Cardiac muscle cell (in vitro differentiated cells and primary cell): ENCODE data around the gene KAZN. TPM values are rescaled to one million over a fixed set of nuclear protein-coding genes. Genes with fewer than 3 reads are reported as not detected.
A peak's percentile ranks its signal among the peaks of the same experiment; 100 is the strongest.

Experiments
- DNase-seq, 2 donors: peaks; one replicate each; pipeline versions ENCODE4 v3.0.0 to v3.0.0-alpha.2; 2010 to 2017; ENCODE audit warnings: low read depth in 1 of 2, low spot score in 1 of 2
- H3K27ac ChIP-seq: fragments of 200-600 bp; sonication (generic); 2 replicates; pipeline ENCODE4 v1.5.1; 2016
- H3K27me3 ChIP-seq: fragments of 200-600 bp; sonication (generic); 2 replicates; pipeline ENCODE4 v1.6.0; 2016; ENCODE audit warnings: control low read depth
- H3K36me3 ChIP-seq: fragments of 200-600 bp; sonication (generic); 2 replicates; pipeline ENCODE4 v1.5.1; 2016; ENCODE audit warnings: control low read depth
- H3K4me1 ChIP-seq: fragments of 200-600 bp; sonication (generic); 2 replicates; pipeline ENCODE4 v1.8.1; 2017; ENCODE audit warnings: low read depth, mild to moderate bottlenecking, mixed run types
- H3K4me3 ChIP-seq: fragments of 200-600 bp; sonication (generic); 2 replicates; pipeline ENCODE4 v1.5.1; 2016; ENCODE audit warnings: mild to moderate bottlenecking
- H3K9me3 ChIP-seq: fragments of 200-600 bp; sonication (generic); 2 replicates; pipeline ENCODE4 v1.5.1; 2017; ENCODE audit warnings: low read depth, mild to moderate bottlenecking, control low read depth
- CTCF ChIP-seq: IDR thresholded peaks from 2 replicates; pipeline ENCODE4 v1.5.1; 2012; ENCODE audit warnings: low read depth, mild to moderate bottlenecking, low read length
- polyA plus RNA-seq: library from polyadenylated mRNA; unstranded; fragments of >200 nt; fragmentation: Nextera tagmentation; extraction: Ambion mirVana; gene quantifications from 2 replicates; pipeline ENCODE4 v1.2.1, GENCODE V29; 2016
- total RNA-seq: library from RNA; depleted of rRNA; stranded (reverse); fragments of >200 nt; gene quantifications from 2 replicates; pipeline ENCODE4 v1.2.3, GENCODE V29; 2016

KAZN gene
- total and polyA plus RNA-seq, 2 experiments from 2014 or later = 17.5 to 26.9 TPM

GRCh38 chr1:15017120-15017519 lies 418.6 kb downstream of the KAZN start:
- DNase-seq = peak in 1 of 2 donors; percentile 15
- H3K4me3 ChIP-seq = no peak overlapping the region
- no peaks in the 10 kb centered on the region for H3K36me3 ChIP-seq
- TF ChIP-seq CTCF = no peak
- no peaks in the 10 kb centered on the region for H3K27me3 ChIP-seq
- H3K27ac ChIP-seq = no peak overlapping the region
- no peaks in the 10 kb centered on the region for H3K9me3 ChIP-seq
- peaks cover 7% of the 10 kb centered on the region for H3K4me1 ChIP-seq

- DNase-seq = no peak
- TF ChIP-seq CTCF = no peak
- no peaks in the 10 kb centered on the region for H3K27me3 ChIP-seq
- no peaks in the 10 kb centered on the region for H3K9me3 ChIP-seq
- no peak overlapping the region for H3K4me3 ChIP-seq
- H3K36me3 ChIP-seq = no peaks in the 10 kb centered on the region
- H3K4me1 ChIP-seq = peaks cover 7% of the 10 kb centered on the region
- H3K27ac ChIP-seq = no peak overlapping the region
Measured at GRCh38 chr1:15018767-15019166, 420.3 kb downstream of the KAZN start.

GRCh38 chr1:15020943-15021745 lies 422.7 kb downstream of the KAZN start:
- no peak overlapping the region for H3K4me3 ChIP-seq
- no peaks in the 10 kb centered on the region for H3K36me3 ChIP-seq
- H3K27ac ChIP-seq = peak overlapping the region; percentile 9
- TF ChIP-seq CTCF = no peak
- H3K9me3 ChIP-seq = no peaks in the 10 kb centered on the region
- peak in 1 of 2 donors; percentile 7 for DNase-seq
- no peaks in the 10 kb centered on the region for H3K27me3 ChIP-seq
- peaks cover 7% of the 10 kb centered on the region for H3K4me1 ChIP-seq

- no peak for TF ChIP-seq CTCF
- no peak for DNase-seq
- H3K27me3 ChIP-seq = no peaks in the 10 kb centered on the region
- no peaks in the 10 kb centered on the region for H3K9me3 ChIP-seq
- H3K4me1 ChIP-seq = peaks cover 7% of the 10 kb centered on the region
- no peak overlapping the region for H3K4me3 ChIP-seq
- H3K27ac ChIP-seq = no peak overlapping the region
- H3K36me3 ChIP-seq = no peaks in the 10 kb centered on the region
Measured at GRCh38 chr1:15022048-15022447, 423.6 kb downstream of the KAZN start.

GRCh38 chr1:15023205-15023604 lies 424.7 kb downstream of the KAZN start:
- no peak for DNase-seq
- TF ChIP-seq CTCF = no peak
- no peaks in the 10 kb centered on the region for H3K36me3 ChIP-seq
- H3K9me3 ChIP-seq = no peaks in the 10 kb centered on the region
- H3K27me3 ChIP-seq = no peaks in the 10 kb centered on the region
- no peak overlapping the region for H3K27ac ChIP-seq
- no peak overlapping the region for H3K4me3 ChIP-seq
- peaks cover 7% of the 10 kb centered on the region for H3K4me1 ChIP-seq
